ENCODE data around the gene NOD2. TPM values are rescaled to one million over a fixed set of nuclear protein-coding genes. Genes with fewer than 3 reads are reported as not detected.

The NOD2 gene
- total RNA-seq, 1 donor from 2014 or later, result 2.9 TPM

GRCh38 chr16:50722960-50723359 is 29.6 kb downstream of the NOD2 start:
- intact Hi-C loops (cut with micrococcal nuclease), result no loop called here
- H3K27me3 Mint-ChIP-seq, result no peaks in the 10 kb centered on the region
- ChIA-PET POLR2A (no interaction called here), CTCF (interaction anchor here (1.8 kb wide), 1 partner anchor 58 kb away, joined by 5 read pairs; no protein-coding TSS in a partner anchor)
- no peak for ATAC-seq (ENCODE audit: low read depth)
- no peaks in the 10 kb centered on the region for H3K4me1 Mint-ChIP-seq
- no peak for TF ChIP-seq CTCF (IDR thresholded peaks at IDR 0.05)
- H3K27ac Mint-ChIP-seq, result no peak overlapping the region
- no peak for DNase-seq
- H3K4me3 Mint-ChIP-seq, result no peak overlapping the region
- no peaks in the 10 kb centered on the region for H3K36me3 Mint-ChIP-seq (ENCODE audit: low read depth)
- peaks cover 10% of the 10 kb centered on the region for H3K9me3 Mint-ChIP-seq

GRCh38 chr16:50724306-50724705 is 30.9 kb downstream of the NOD2 start:
- ChIA-PET POLR2A (no interaction called here), CTCF (interaction anchor here (1.9 to 2.1 kb wide), 2 partner anchors 52 to 57 kb away, joined by 5 to 7 read pairs; no protein-coding TSS in a partner anchor)
- DNase-seq, result no peak
- H3K4me1 Mint-ChIP-seq, result no peaks in the 10 kb centered on the region
- ATAC-seq (ENCODE audit: low read depth), result no peak
- H3K9me3 Mint-ChIP-seq, result peaks cover 10% of the 10 kb centered on the region
- no peak overlapping the region for H3K4me3 Mint-ChIP-seq
- TF ChIP-seq CTCF (IDR thresholded peaks at IDR 0.05), result no peak
- H3K27ac Mint-ChIP-seq, result no peak overlapping the region
- intact Hi-C loops (cut with micrococcal nuclease), result no loop called here
- no peaks in the 10 kb centered on the region for H3K27me3 Mint-ChIP-seq
- H3K36me3 Mint-ChIP-seq (ENCODE audit: low read depth), result no peaks in the 10 kb centered on the region

GRCh38 chr16:50731130-50731988 is 38.0 kb downstream of the NOD2 start:
- no peak for TF ChIP-seq CTCF (IDR thresholded peaks at IDR 0.05)
- ATAC-seq (ENCODE audit: low read depth) (no peak), DNase-seq (no peak)
- no peaks in the 10 kb centered on the region for H3K27me3 Mint-ChIP-seq
- intact Hi-C loops (cut with micrococcal nuclease), result no loop called here
- H3K9me3 Mint-ChIP-seq, result no peaks in the 10 kb centered on the region
- ChIA-PET POLR2A (no interaction called here), CTCF (no interaction called here)
- H3K36me3 Mint-ChIP-seq (ENCODE audit: low read depth), result peaks cover 1% of the 10 kb centered on the region
- H3K27ac Mint-ChIP-seq, result no peak overlapping the region
- peaks cover 12% of the 10 kb centered on the region for H3K4me1 Mint-ChIP-seq
- H3K4me3 Mint-ChIP-seq, result no peak overlapping the region

GRCh38 chr16:50731989-50732832 is 38.8 kb downstream of the NOD2 start:
- POLR2A ChIA-PET, result no interaction called here
- Mint-ChIP-seq H3K36me3 (ENCODE audit: low read depth) (peaks cover 1% of the 10 kb centered on the region), H3K4me1 (peaks cover 20% of the 10 kb centered on the region), H3K4me3 (no peak overlapping the region), H3K27ac (no peak overlapping the region), H3K9me3 (no peaks in the 10 kb centered on the region), H3K27me3 (no peaks in the 10 kb centered on the region)
- intact Hi-C loops (cut with micrococcal nuclease), result no loop called here
- CTCF ChIA-PET, result no interaction called here
- no peak for TF ChIP-seq CTCF (IDR thresholded peaks at IDR 0.05)
- DNase-seq (no peak), ATAC-seq (ENCODE audit: low read depth) (no peak)

GRCh38 chr16:50733468-50733867 is 40.1 kb downstream of the NOD2 start:
- CTCF ChIA-PET, result no interaction called here
- POLR2A ChIA-PET, result no interaction called here
- no peaks in the 10 kb centered on the region for H3K9me3 Mint-ChIP-seq
- DNase-seq (no peak), ATAC-seq (ENCODE audit: low read depth) (no peak)
- H3K4me3 Mint-ChIP-seq, result no peak overlapping the region
- peaks cover 10% of the 10 kb centered on the region for H3K36me3 Mint-ChIP-seq (ENCODE audit: low read depth)
- no peak overlapping the region for H3K27ac Mint-ChIP-seq
- intact Hi-C loops (cut with micrococcal nuclease), result no loop called here
- H3K4me1 Mint-ChIP-seq, result peaks cover 22% of the 10 kb centered on the region
- H3K27me3 Mint-ChIP-seq, result no peaks in the 10 kb centered on the region
- no peak for TF ChIP-seq CTCF (IDR thresholded peaks at IDR 0.05)
